Measurements from ENCODE around the gene PGBD1. TPM values are rescaled to one million over a fixed set of nuclear protein-coding genes. Genes with fewer than 3 reads are reported as not detected.

The PGBD1 gene
- total and polyA plus RNA-seq, 2 of the 13 experiments (the other 11 are each of a cell fraction or from before 2014, with no cell fraction given): 3.6 to 6.9 TPM

GRCh38 chr6:28349892-28350737 lies 68.7 kb downstream of the PGBD1 start, which contains the start of gene ZKSCAN3 (continued):
- TF ChIP-seq ZBTB43 (CRISPR knock-in tag; conservative IDR thresholded peaks at IDR 0.05) (no peak), HNRNPLL (IDR thresholded peaks at IDR 0.05; ENCODE audit: low read depth, low read length, poor library complexity, severe bottlenecking) (peak; percentile 34), ZNF501 (CRISPR knock-in tag; IDR thresholded peaks at IDR 0.05) (peak; percentile 99), TFE3 (CRISPR knock-in tag; IDR thresholded peaks at IDR 0.05) (no peak), RNF219 (CRISPR knock-in tag; IDR thresholded peaks at IDR 0.05) (no peak), ZFAT (CRISPR knock-in tag; conservative IDR thresholded peaks at IDR 0.05) (no peak), GLI4 (CRISPR knock-in tag; IDR thresholded peaks at IDR 0.05; ENCODE audit: borderline replicate concordance) (no peak; the same call in 1 of the 2 replicates), KLF16 (CRISPR knock-in tag; IDR thresholded peaks at IDR 0.05) (peak in 1 of 2 experiments; percentile 89; a peak in 2 of 4 replicates), IRX3 (CRISPR knock-in tag; IDR thresholded peaks at IDR 0.05; ENCODE audit: borderline replicate concordance, low read depth) (no peak; the same call in 1 of the 2 replicates), ZNF292 (CRISPR knock-in tag; IDR thresholded peaks at IDR 0.05; ENCODE audit: borderline replicate concordance, low read depth) (peak; percentile 84), YEATS2 (CRISPR knock-in tag; IDR thresholded peaks at IDR 0.05; ENCODE audit: borderline replicate concordance) (peak; percentile 90; the same call in 1 of the 2 replicates), ZNF770 (CRISPR knock-in tag; IDR thresholded peaks at IDR 0.05) (peak; percentile 69), ZNF800 (CRISPR knock-in tag; IDR thresholded peaks at IDR 0.05) (no peak; the same call in 1 of the 2 replicates), IRF2 (CRISPR knock-in tag; IDR thresholded peaks at IDR 0.05) (peak; percentile 91), ZMAT5 (CRISPR knock-in tag; IDR thresholded peaks at IDR 0.05; ENCODE audit: borderline replicate concordance, low read depth) (no peak), ZBTB25 (CRISPR knock-in tag; IDR thresholded peaks at IDR 0.05) (peak; percentile 57; the same call in 1 of the 2 replicates)

All from HepG2 (cell line).